BE2C (cell line): ENCODE data around the gene TASP1.
"Not testable (repeated sequence)": the region's sequence is repeated elsewhere in the genome, so short reads cannot be mapped to it uniquely, and the experiment has no call there.

Experiments
- DNase-seq: peaks from one replicate; pipeline ENCODE4 v3.0.0-alpha.2; 2020
- H3K27me3 ChIP-seq: fragments of 250-450 bp; sonication (Bioruptor Pico); 2 replicates; pipeline ENCODE4 v1.5.1; 2020; ENCODE audit warnings: mild to moderate bottlenecking
- H3K36me3 ChIP-seq: fragments of 250-450 bp; sonication (Bioruptor Pico); 2 replicates; pipeline ENCODE4 v1.5.1; 2020; ENCODE audit warnings: mild to moderate bottlenecking
- H3K4me1 ChIP-seq: fragments of 250-450 bp; sonication (Bioruptor Pico); 2 replicates; pipeline ENCODE4 v1.5.1; 2020
- H3K4me3 ChIP-seq: 2 replicates; pipeline ENCODE4 v1.5.1; 2011; ENCODE audit warnings: low read depth, low read length
- H3K9me3 ChIP-seq: fragments of 250-450 bp; sonication (Bioruptor Pico); 2 replicates; pipeline ENCODE4 v1.5.1; 2020
- TF ChIP-seq, protein P1 (sequence below): IDR thresholded peaks from 2 replicates; pipeline ENCODE4 v1.5.1; 2012; ENCODE audit warnings: mild to moderate bottlenecking, low read depth, low read length

Gene TASP1

DNA sequence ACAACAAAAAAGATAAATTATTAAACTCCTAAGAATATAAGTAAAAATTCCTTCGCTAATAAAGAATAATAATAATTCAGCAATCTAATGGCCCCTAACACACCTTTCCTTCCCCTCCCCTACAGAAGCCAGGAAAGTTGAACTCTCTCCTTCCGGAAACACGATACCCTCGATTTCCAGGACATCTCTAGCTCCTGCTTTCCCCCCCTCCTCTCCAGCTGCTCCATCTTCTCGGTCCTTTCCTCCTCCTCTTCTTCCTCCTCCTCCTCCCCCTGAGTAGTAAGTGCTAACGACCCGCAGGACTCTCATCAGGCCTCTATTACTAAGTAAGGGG, 603 bp downstream of the TASP1 start:
- peak overlapping the region; percentile 97 for H3K4me3 ChIP-seq
- H3K36me3 ChIP-seq: no peaks in the 10 kb centered on the region
- no peaks in the 10 kb centered on the region for H3K4me1 ChIP-seq
- no peaks in the 10 kb centered on the region for H3K9me3 ChIP-seq
- DNase-seq: no peak
- TF ChIP-seq, protein P1, sequence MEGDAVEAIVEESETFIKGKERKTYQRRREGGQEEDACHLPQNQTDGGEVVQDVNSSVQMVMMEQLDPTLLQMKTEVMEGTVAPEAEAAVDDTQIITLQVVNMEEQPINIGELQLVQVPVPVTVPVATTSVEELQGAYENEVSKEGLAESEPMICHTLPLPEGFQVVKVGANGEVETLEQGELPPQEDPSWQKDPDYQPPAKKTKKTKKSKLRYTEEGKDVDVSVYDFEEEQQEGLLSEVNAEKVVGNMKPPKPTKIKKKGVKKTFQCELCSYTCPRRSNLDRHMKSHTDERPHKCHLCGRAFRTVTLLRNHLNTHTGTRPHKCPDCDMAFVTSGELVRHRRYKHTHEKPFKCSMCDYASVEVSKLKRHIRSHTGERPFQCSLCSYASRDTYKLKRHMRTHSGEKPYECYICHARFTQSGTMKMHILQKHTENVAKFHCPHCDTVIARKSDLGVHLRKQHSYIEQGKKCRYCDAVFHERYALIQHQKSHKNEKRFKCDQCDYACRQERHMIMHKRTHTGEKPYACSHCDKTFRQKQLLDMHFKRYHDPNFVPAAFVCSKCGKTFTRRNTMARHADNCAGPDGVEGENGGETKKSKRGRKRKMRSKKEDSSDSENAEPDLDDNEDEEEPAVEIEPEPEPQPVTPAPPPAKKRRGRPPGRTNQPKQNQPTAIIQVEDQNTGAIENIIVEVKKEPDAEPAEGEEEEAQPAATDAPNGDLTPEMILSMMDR: no peak
- H3K27me3 ChIP-seq: peaks cover 14% of the 10 kb centered on the region

DNA sequence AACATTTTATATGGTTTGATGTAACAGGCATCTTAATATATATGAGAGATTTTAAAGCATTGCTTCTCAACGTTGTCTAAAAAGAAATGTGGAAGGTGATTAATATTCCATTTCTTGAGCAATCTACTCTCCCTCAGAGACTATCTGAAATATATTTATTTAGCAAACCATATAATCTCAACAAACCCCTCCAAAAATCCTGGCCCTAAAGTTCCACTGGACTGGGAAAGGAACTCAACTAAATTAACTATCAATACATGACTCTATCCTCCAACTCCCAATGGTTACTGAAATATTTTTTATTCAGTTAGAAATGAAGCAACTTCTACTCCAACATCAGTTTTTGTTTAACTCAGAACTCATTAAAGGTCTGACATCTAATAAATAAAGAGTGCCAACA, 6.3 kb downstream of the TASP1 start:
- DNase-seq: no peak

DNA sequence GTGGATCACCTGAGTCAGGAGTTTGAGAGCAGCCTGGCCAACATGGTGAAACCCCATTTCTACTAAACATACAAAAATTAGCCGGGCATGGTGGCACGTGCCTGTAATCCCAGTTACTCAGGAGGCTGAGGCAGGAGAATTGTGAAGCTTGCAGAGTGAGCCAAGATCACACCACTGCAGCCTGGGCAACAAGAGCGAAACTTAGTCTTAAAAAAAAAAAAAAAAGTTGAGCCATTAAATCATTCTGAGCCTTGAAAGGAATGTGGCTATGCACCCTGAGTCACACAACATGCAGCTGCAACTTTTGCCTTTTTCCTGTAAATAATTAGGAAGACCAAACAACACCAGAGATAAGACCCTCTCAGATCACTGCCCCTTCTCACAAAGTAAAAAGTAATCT, 11.2 kb downstream of the TASP1 start:
- not testable (repeated sequence) for DNase-seq, H3K4me1 ChIP-seq, H3K27me3 ChIP-seq, H3K9me3 ChIP-seq, H3K4me3 ChIP-seq, H3K36me3 ChIP-seq

More for the DNA sequence above, 6.3 kb downstream of the TASP1 start:
- no peak overlapping the region for H3K4me3 ChIP-seq
- TF ChIP-seq, protein P1: no peak
- no peaks in the 10 kb centered on the region for H3K4me1 ChIP-seq
- H3K9me3 ChIP-seq: no peaks in the 10 kb centered on the region
- H3K36me3 ChIP-seq: peaks cover 3% of the 10 kb centered on the region; the same call in 1 of the 2 replicates
- H3K27me3 ChIP-seq: no peaks in the 10 kb centered on the region

- H3K4me3 ChIP-seq: no peak overlapping the region
- no peaks in the 10 kb centered on the region for H3K9me3 ChIP-seq
- no peaks in the 10 kb centered on the region for H3K27me3 ChIP-seq
- peaks cover 5% of the 10 kb centered on the region; the same call in 1 of the 2 replicates for H3K36me3 ChIP-seq
- DNase-seq: no peak
- TF ChIP-seq, protein P1: no peak
- no peaks in the 10 kb centered on the region for H3K4me1 ChIP-seq
Measured at GRCh38 chr20:13626724-13627123, 12.0 kb downstream of the TASP1 start.

DNA sequence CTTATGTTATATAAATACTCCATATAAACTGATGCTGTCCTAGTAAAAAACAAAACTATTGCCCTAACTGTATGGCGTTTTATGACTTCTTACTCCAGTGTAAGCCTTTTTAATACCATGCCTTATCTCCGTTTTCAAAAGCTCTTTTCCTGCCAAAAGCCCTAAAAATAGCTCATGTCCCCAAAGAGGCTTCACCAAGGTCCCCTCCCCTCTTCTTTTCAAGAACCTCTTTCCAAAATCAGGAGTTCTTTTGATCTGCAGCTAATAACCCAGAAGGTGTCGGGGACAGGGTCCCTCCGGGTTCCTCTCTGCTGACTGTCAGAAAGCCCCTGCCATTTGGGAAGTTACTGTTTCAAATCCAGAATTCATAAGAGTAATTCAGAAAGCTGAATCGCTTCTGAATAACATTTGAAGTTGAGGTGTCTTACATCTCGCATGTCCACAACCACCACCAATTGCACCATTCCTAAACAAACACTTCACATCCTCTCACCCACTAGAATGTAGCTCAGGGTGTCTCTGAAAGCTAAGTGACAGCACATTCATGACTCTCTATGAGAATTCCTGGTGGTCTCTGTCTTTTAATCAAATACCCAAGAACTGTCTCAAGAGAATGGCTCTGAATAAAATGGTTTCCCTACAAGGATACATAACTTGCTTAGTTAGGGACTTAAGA, 13.3 kb downstream of the TASP1 start:
- no peaks in the 10 kb centered on the region for H3K27me3 ChIP-seq
- H3K9me3 ChIP-seq: no peaks in the 10 kb centered on the region
- no peak overlapping the region for H3K4me3 ChIP-seq
- TF ChIP-seq, protein P1: no peak
- H3K36me3 ChIP-seq: peaks cover 5% of the 10 kb centered on the region; the same call in 1 of the 2 replicates
- H3K4me1 ChIP-seq: no peaks in the 10 kb centered on the region
- DNase-seq: no peak

GRCh38 chr20:13619415-13619814, 19.3 kb downstream of the TASP1 start:
- H3K36me3 ChIP-seq, H3K9me3 ChIP-seq, DNase-seq, H3K27me3 ChIP-seq, H3K4me3 ChIP-seq: not testable (repeated sequence)
- H3K4me1 ChIP-seq: peaks cover 13% of the 10 kb centered on the region

- DNase-seq, H3K36me3 ChIP-seq, H3K4me3 ChIP-seq, H3K27me3 ChIP-seq, H3K9me3 ChIP-seq: not testable (repeated sequence)
- peaks cover 13% of the 10 kb centered on the region for H3K4me1 ChIP-seq
Measured at GRCh38 chr20:13618456-13618855, 20.3 kb downstream of the TASP1 start.

DNA sequence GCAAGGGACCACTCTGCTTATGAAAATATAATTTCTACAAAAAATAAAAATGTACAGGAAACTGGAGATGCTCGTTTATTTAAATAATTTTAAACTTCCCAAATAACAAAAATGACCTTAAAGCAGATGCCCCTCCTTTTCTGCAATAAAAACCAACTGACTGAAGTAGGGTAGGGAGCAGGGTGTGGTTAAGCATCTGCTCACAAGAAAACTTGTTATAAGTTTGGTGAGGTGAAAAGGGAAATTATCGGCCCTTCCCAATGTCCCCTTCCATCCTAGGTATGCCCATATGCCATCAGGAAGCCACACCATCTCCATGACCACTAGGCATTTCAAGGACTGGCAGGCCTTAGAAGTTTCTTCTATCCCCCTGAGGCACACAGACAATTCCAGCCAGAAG, 21.1 kb downstream of the TASP1 start:
- H3K9me3 ChIP-seq, DNase-seq: not testable (repeated sequence)
- H3K4me1 ChIP-seq: peaks cover 13% of the 10 kb centered on the region

GRCh38 chr20:13616713-13617112, 22.0 kb downstream of the TASP1 start:
- not testable (repeated sequence) for H3K27me3 ChIP-seq, H3K9me3 ChIP-seq, H3K36me3 ChIP-seq
- DNase-seq: peak; percentile 52
- Histone ChIP-seq H3K4me1 (peaks cover 13% of the 10 kb centered on the region), H3K4me3 (0 out of 2 replicates have a peak overlapping the region, but pooled peaks have one; percentile 23)

More for the DNA sequence above, 21.1 kb downstream of the TASP1 start:
- H3K36me3 ChIP-seq, H3K4me3 ChIP-seq, H3K27me3 ChIP-seq: not testable (repeated sequence)
